HG03108 (cell line): ENCODE results near the gene PDZRN4.
"Not testable (repeated sequence)": the region's sequence is repeated elsewhere in the genome, so short reads cannot be mapped to it uniquely, and the experiment has no call there.

Experiments used
- ATAC-seq: cut with Tn5 transposase; IDR thresholded peaks from one replicate; pipeline ENCODE4 v1.9.1; 2021; ENCODE audit warnings: moderate library complexity; ENCODE audit not compliant: unreplicated experiment

PDZRN4 gene

GRCh38 chr12:41547071-41547470, 359.0 kb downstream of the PDZRN4 start:
- not testable (repeated sequence) for ATAC-seq

GRCh38 chr12:41548926-41549325, 360.8 kb downstream of the PDZRN4 start:
- no peak for ATAC-seq

DNA sequence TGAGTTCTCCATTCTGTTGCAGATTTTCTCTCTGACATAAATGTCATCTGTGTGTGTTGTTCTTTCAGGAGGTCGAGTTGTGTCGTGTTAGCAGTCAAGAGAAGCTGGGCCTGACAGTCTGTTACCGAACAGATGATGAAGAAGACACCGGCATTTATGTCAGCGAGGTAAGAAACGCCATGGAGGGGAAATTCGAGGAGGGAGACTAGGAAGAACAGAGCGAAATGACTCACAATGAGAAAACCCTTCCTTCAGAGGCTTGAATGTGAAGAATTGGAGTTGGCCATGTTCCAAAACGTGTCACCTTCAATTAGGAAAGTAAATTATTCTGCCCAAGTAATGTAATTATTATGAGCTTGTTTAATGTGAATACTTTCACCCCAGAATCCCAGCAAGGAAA, 364.5 kb downstream of the PDZRN4 start:
- no peak for ATAC-seq

- ATAC-seq: no peak
These were observed 368.1 kb downstream of the PDZRN4 start for GRCh38 chr12:41556176-41556575.

GRCh38 chr12:41557344-41557743, 369.2 kb downstream of the PDZRN4 start:
- ATAC-seq: no peak

- ATAC-seq: no peak
These were observed 370.6 kb downstream of the PDZRN4 start for GRCh38 chr12:41558671-41559070.

- ATAC-seq: no peak
These were observed 374.9 kb downstream of the PDZRN4 start for GRCh38 chr12:41563051-41563450.

- ATAC-seq: no peak
These were observed 376.7 kb downstream of the PDZRN4 start for GRCh38 chr12:41564816-41565215.

GRCh38 chr12:41566703-41567102, 378.6 kb downstream of the PDZRN4 start:
- no peak for ATAC-seq

GRCh38 chr12:41573445-41573844, 385.3 kb downstream of the PDZRN4 start:
- ATAC-seq: no peak

DNA sequence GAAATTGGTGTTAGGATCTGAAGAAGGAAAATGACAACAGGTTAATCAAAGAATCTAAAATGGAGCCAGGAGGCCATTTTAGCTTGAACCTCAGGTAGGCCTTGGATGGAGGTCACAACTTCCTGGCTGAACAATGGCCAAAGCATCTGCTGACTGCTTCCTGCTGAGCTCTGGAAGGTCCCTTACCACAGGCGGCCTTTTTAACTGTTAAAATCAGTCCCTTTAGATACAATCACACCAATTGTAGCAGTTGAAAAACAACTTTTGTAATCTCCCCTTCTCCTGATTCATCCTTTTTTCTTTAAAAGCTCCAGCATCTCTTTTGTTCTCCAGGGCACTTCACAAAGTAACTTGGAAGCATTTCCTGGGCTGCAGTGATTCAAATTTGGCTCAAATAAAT, 388.8 kb downstream of the PDZRN4 start:
- ATAC-seq: no peak

DNA sequence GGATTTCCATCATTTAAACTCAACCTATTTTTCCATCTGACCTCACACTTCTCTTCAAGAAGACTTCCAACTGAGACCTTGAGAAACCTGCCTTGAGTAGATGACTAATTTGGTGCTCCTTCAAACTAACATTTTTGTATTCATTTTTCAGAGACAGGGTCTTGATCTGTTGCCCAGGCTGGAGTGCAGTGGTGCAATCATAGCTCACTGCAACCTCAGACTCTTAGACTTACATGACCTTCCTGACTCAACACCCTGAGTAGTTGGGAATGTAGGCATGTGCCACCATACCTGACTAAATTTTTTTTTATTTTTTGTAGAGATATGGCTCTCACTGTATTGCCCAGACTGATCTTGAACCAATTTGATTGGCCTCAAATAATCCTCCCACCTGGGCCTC, 389.9 kb downstream of the PDZRN4 start:
- ATAC-seq: no peak

DNA sequence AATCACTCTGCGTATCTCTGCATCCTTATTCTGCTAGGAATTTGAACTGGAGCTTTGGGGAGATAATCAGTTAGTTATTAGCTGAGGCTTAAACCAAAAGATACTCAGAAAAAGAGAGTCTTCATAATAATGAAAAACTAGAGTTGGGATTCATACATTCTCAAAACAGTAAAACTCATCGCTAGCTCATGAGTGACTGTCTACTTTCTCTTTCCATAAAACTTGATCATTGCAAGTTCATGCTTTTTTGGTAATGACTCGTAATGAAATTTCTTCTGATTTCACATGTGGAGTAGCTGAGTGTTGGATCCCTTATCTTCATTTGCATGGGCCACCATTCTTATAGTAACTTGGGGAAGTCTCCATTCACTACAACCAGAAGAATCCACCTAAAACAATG, 397.7 kb downstream of the PDZRN4 start:
- no peak for ATAC-seq

- ATAC-seq: no peak
These were observed 399.5 kb downstream of the PDZRN4 start for GRCh38 chr12:41587574-41587973.

DNA sequence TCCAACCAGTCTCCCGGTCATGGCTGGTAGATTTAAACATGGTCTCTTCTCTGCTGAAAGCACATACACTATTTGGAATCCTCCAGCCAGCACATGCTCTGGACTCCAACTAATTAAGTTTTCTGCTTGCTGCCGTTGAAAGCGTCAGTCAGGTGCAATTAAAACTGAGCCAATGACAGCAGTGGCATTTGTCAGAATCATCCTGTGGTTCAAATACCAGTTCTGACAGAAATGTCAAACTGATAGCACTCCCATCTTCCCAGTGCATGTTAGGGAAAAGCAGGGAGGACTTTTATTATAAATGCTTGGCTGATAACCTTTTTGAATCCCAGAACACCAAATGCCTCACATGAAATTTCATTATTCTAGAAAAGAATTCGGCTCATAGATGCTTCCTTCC, 401.8 kb downstream of the PDZRN4 start:
- no peak for ATAC-seq

DNA sequence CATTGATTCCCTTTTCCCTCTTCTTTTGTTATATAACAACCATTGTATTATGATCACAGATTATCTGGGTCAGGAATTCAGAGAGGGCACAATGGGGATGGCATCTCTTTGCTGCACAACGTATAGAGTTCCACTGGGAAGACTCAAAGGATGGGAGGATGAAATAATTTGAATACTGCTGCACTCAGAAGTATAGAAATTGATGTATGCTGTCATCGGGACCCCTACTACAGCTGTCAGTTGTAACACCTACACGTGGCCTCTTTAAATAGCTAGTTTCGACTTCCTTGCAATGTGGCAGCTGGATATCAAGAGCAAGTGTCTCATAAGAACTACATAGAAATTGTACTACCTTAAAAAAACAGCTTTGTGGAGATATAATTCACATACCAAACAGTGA, 408.1 kb downstream of the PDZRN4 start:
- no peak for ATAC-seq

GRCh38 chr12:41604830-41605229, 416.7 kb downstream of the PDZRN4 start:
- ATAC-seq: no peak

- no peak for ATAC-seq
These were observed 417.6 kb downstream of the PDZRN4 start for GRCh38 chr12:41605545-41606305.

- ATAC-seq: no peak
These were observed 418.6 kb downstream of the PDZRN4 start for GRCh38 chr12:41606468-41607445.

DNA sequence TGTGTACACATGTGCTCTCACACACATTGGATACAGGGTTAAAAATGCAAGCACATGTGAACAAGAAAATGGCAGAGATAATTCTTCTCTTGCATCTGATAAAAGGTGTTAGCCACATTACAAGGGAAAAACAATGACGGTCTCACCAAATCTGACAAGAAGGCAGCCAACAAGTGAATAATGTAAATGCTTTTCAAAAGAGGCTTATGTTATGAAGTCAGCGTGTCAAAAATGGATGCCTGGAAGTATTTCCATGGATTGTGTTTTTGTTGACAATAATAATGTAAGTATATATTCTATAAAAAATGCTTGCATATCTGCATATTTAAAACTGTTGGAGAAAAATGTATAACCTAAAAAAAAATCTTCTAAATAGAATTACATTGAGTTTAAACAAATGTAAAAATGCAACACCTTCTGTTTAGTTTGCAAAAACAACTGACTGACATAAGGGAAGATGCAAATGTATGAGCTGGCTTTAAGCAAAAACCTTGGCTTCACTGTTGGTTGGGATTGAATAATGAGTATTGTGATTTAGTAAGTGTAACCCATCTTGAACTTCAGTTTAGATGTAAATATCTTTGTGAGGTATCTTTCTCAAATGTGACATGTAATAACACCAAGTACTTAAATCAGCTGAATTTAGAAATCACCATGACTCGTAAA, 424.9 kb downstream of the PDZRN4 start:
- no peak for ATAC-seq

DNA sequence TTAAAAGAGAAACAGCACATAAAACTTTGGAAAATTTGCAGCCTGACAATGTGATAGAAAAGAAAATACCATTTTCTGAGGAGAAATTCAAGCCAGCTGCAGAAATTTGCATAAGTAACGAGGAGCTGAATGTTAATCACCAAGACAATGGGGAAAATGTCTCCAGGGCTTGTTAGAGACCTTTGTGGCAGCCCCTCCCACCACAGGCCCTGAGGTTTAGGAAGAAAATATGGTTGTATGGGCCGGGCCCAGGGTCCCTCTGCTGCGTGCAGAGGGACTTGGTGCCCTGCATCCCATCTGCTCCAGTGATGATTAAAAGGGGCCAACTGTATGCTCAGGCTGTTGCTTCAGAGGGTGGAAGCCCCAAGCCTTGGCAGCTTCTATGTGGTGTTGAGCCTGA, 427.1 kb downstream of the PDZRN4 start:
- not testable (repeated sequence) for ATAC-seq
